Keratinocyte (primary cell): ENCODE measurements around the gene AP3B1.

Experiments
- CTCF ChIP-seq, 3 experiments: IDR thresholded peaks in 1 of 3; conservative IDR thresholded peaks in 1 of 3; optimal IDR thresholded peaks in 1 of 3; 2 replicates in 2 of 3; 3 replicates in 1 of 3; pipeline versions ENCODE3 to v1.5.1; 2011; ENCODE audit warnings: low read length in 3 of 3, mild to moderate bottlenecking in 3 of 3, moderate library complexity in 2 of 3, control low read depth in 1 of 3, inconsistent platforms in 1 of 3; ENCODE audit not compliant: insufficient read depth in 2 of 3; ENCODE audit errors: extremely low read depth in 1 of 3
- EZH2 ChIP-seq: IDR thresholded peaks from one replicate; pipeline ENCODE4 v1.6.1; 2012; ENCODE audit warnings: inconsistent platforms, mild to moderate bottlenecking, low read length, moderate library complexity

- TF ChIP-seq CTCF (optimal IDR thresholded peaks at IDR 0.05 in 1 of 3, IDR thresholded peaks at IDR 0.05 in 1 of 3, conservative IDR thresholded peaks at IDR 0.05 in 1 of 3; ENCODE audit: extremely low read depth in 1 of 3, insufficient read depth in 2 of 3, low read length in 3 of 3) (no peak), EZH2 (no peak)
Measured at GRCh38 chr5:78095125-78095524, 199.4 kb downstream of the AP3B1 start.
